ENCODE data around the gene CXCR3.

GRCh38 chrX:71626576-71626975, 8.3 kb upstream of the CXCR3 start:
- no peak for TF ChIP-seq CTCF (IDR thresholded peaks at IDR 0.05)
- no peak for TF ChIP-seq POLR2A (IDR thresholded peaks at IDR 0.05)

All from Peyer's patch (tissue), 4 donors.